ENCODE results near the gene GJA4.
"Not testable (repeated sequence)": the region's sequence is repeated elsewhere in the genome, so short reads cannot be mapped to it uniquely, and the experiment has no call there.

The GJA4 gene

DNA sequence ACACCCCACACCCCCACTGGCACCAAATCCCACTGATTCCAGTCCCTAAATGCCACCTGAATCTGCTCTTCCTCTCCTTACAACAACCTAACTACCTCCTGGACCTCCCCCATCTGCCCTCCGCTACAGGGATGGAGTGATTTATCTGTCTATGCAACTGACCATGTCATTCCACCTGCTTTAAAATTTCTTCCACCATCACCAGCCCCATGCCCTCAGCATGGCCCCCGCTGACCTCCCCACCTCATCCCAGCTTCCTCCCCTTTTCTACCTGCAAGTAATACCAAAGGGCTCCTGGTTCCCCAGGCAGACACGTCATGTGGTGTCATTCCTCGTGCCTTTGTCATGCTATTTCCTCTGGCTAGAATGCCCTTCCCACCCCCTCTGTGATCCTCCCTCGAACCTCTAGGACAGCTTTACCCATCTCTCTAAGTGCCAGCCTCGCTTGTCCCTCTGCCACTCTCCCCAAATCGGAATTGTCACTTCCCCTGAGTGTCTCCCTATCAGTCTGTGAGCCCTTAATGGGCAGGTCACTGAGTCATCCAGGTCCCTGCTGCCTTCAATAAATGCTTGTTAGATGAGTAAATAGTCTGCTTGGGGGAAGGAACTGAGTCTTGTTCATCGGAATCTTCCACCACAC lies 29.5 kb upstream of the GJA4 start:
- DNase-seq (ENCODE audit: low read depth): no peak
- H3K4me3 ChIP-seq (ENCODE audit: low read depth, low read length): no peak overlapping the region
- no peak for TF ChIP-seq CTCF (IDR thresholded peaks at IDR 0.05; ENCODE audit: low read depth, low read length)
- TF ChIP-seq POLR2A (IDR thresholded peaks at IDR 0.05; ENCODE audit: extremely low read depth, insufficient read length): no peak
- no peak for TF ChIP-seq MAX (IDR thresholded peaks at IDR 0.05; ENCODE audit: low read depth, low read length)
- no peak for TF ChIP-seq MYC (IDR thresholded peaks at IDR 0.05; ENCODE audit: low read depth, low read length)

- DNase-seq (ENCODE audit: low read depth): no peak
- H3K4me3 ChIP-seq (ENCODE audit: low read depth, low read length): no peak overlapping the region
- TF ChIP-seq MYC (IDR thresholded peaks at IDR 0.05; ENCODE audit: low read depth, low read length) (no peak), CTCF (IDR thresholded peaks at IDR 0.05; ENCODE audit: low read depth, low read length) (no peak), POLR2A (IDR thresholded peaks at IDR 0.05; ENCODE audit: extremely low read depth, insufficient read length) (no peak), MAX (IDR thresholded peaks at IDR 0.05; ENCODE audit: low read depth, low read length) (no peak)
These were observed 23.9 kb upstream of the GJA4 start for GRCh38 chr1:34768856-34769255.

DNA sequence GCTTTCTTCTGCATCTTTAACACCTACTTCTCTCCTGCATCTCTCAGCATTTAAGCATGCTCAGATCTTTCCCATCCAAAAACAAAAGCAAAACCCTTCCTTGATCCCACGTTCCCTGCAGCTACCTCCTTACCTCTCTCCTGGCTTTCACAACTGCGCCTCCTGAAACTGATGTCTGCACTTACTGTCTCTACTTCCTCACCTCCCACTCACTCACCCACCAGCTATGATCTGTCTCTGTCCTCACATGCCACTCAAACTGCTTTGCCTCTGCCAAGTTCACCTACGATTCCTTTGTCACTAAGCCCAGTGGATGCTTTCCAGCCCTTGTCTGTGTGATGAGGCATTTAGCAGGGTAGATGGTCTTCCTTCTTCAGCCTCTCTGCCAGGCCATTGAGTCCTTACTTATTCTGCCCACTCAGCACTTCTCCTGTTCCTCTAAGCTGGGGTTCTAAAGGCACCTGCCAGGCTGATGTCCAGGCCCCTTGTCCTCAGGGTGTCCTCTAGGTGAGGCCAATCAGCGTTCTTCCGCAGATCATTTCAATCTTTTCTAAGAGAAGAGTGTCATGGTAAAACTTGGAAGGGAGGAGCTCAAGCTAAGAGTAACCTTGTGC lies 21.8 kb upstream of the GJA4 start:
- H3K4me3 ChIP-seq (ENCODE audit: low read depth, low read length): no peak overlapping the region
- TF ChIP-seq CTCF (IDR thresholded peaks at IDR 0.05; ENCODE audit: low read depth, low read length) (no peak), MAX (IDR thresholded peaks at IDR 0.05; ENCODE audit: low read depth, low read length) (no peak), POLR2A (IDR thresholded peaks at IDR 0.05; ENCODE audit: extremely low read depth, insufficient read length) (no peak), MYC (IDR thresholded peaks at IDR 0.05; ENCODE audit: low read depth, low read length) (no peak)
- no peak for DNase-seq (ENCODE audit: low read depth)

DNA sequence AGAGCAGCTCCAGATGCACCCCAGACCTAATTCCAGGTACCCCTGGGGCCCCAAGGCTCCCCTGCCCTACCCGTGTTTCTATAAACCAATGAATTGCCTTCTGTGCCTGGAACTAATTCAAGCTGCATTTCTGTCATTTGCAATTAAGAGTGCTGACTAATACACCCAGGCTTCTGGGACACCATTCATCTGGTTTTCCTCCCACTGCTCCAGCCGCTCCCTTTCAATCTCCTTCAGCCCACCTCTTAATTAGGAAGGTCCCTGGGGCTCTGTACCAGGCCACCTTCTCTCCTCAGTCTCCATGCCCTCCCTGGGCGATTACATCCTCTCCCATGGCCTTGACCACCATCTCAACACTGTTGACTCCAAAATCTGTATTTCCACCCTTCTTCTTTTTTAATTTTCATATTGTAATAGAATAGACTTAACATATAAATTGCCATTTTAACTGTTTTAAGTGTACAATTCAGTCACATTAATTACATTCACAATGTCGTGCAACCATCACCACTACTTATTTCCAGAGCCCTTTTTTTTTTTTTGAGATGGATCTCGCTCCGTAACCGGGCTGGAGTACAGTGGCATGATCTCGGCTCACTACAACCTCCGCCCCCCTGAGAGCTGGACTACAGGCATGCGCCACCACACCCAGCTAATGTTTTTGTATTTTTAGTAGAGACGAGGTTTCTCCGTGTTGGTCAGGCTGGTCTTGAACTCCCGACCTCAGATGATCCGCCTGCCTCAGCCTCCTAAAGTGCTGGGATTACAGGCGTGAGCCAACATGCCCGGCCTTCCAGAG lies 21.0 kb upstream of the GJA4 start:
- no peak for DNase-seq (ENCODE audit: low read depth)
- TF ChIP-seq CTCF (IDR thresholded peaks at IDR 0.05; ENCODE audit: low read depth, low read length) (no peak), MAX (IDR thresholded peaks at IDR 0.05; ENCODE audit: low read depth, low read length) (no peak), POLR2A (IDR thresholded peaks at IDR 0.05; ENCODE audit: extremely low read depth, insufficient read length) (no peak), MYC (IDR thresholded peaks at IDR 0.05; ENCODE audit: low read depth, low read length) (no peak)
- no peak overlapping the region for H3K4me3 ChIP-seq (ENCODE audit: low read depth, low read length)

GRCh38 chr1:34773114-34773513 lies 19.7 kb upstream of the GJA4 start:
- DNase-seq (ENCODE audit: low read depth); H3K4me3 ChIP-seq (ENCODE audit: low read depth, low read length): not testable (repeated sequence)

DNA sequence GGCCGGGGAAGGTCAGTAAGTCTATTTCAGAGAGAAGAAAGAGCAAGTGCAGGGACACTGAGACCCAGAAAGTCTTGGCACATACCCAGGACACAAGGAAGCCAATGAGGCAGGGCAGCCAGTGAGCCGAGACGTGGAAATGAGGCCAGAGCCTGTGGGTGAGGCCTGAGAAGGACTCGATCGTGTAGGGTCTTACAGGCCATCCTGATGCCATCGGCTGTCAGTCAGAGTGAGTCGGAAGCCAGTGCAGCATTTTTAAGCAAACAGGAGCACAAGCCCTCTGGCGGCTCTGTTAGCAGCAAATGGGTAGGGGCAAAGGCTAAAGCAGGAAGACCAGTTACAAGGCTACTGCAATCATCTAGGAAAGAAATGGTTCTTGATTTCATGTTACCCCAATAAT lies 17.8 kb upstream of the GJA4 start:
- H3K4me3 ChIP-seq (ENCODE audit: low read depth, low read length): no peak overlapping the region
- no peak for TF ChIP-seq CTCF (IDR thresholded peaks at IDR 0.05; ENCODE audit: low read depth, low read length)
- no peak for TF ChIP-seq MAX (IDR thresholded peaks at IDR 0.05; ENCODE audit: low read depth, low read length)
- TF ChIP-seq POLR2A (IDR thresholded peaks at IDR 0.05; ENCODE audit: extremely low read depth, insufficient read length): no peak
- no peak for TF ChIP-seq MYC (IDR thresholded peaks at IDR 0.05; ENCODE audit: low read depth, low read length)
- no peak for DNase-seq (ENCODE audit: low read depth)

All from NB4 (cell line).